Cardiac fibroblast (primary cell): ENCODE data around the gene STYXL1.
A peak's percentile ranks its signal among the peaks of the same experiment; 100 is the strongest.
"Not testable (repeated sequence)": the region's sequence is repeated elsewhere in the genome, so short reads cannot be mapped to it uniquely, and the experiment has no call there.

ENCODE experiments used
- DNase-seq, 2 donors: peaks; one replicate each; pipeline versions ENCODE4 v3.0.0 to v3.0.0-alpha.2; 2010; ENCODE audit warnings: low read depth in 2 of 2
- H3K4me3 ChIP-seq, 2 donors: replicated peaks in 1 of 2; 1 replicate in 1 of 2; 2 replicates in 1 of 2; pipeline ENCODE4 v1.5.1; 2011; ENCODE audit warnings: low read depth in 2 of 2, low read length in 2 of 2, mild to moderate bottlenecking in 2 of 2, moderate library complexity in 1 of 2
- CTCF ChIP-seq: IDR thresholded peaks from one replicate; pipeline ENCODE4 v1.5.1; 2011; ENCODE audit warnings: low read depth, mild to moderate bottlenecking, low read length, inconsistent platforms

Gene STYXL1

GRCh38 chr7:76047811-76048667 is at the start of gene STYXL1, which contains the start of gene MDH2:
TSS of gene STYXL1 (minus strand) at chr7:76048000. CDS start at chr7:76030523, 17,477 bp downstream.
TSS of gene MDH2 (plus strand) at chr7:76048106. CDS start at chr7:76048161, 55 bp downstream.
- TF ChIP-seq CTCF, result no peak
- H3K4me3 ChIP-seq, result peak within 1 kb of the TSS; percentile 95 to 98
- DNase-seq, result peak; percentile 97

GRCh38 chr7:76095908-76096307 is 48.1 kb upstream of the STYXL1 start:
- TF ChIP-seq CTCF, result no peak
- no peak overlapping the region for H3K4me3 ChIP-seq
- DNase-seq, result no peak

GRCh38 chr7:76094326-76094725 is 46.5 kb upstream of the STYXL1 start:
- not testable (repeated sequence) for DNase-seq, H3K4me3 ChIP-seq

- DNase-seq, result peak in 1 of 2 donors; percentile 27
- not testable (repeated sequence) for H3K4me3 ChIP-seq
Measured at GRCh38 chr7:76093531-76093930, 45.7 kb upstream of the STYXL1 start.

- DNase-seq, result no peak
- TF ChIP-seq CTCF, result no peak
Measured at GRCh38 chr7:76091506-76091905, 43.7 kb upstream of the STYXL1 start.

GRCh38 chr7:76089865-76090475 is 42.2 kb upstream of the STYXL1 start:
- DNase-seq, result peak in 1 of 2 donors; percentile 25
- H3K4me3 ChIP-seq, result no peak overlapping the region
- TF ChIP-seq CTCF, result no peak

More at GRCh38 chr7:76091506-76091905, 43.7 kb upstream of the STYXL1 start:
- H3K4me3 ChIP-seq, result no peak overlapping the region

GRCh38 chr7:76087362-76087791 is 39.6 kb upstream of the STYXL1 start:
- H3K4me3 ChIP-seq, result not testable (repeated sequence)
- peak; percentile 96 to 97 for DNase-seq

- DNase-seq, result peak in 1 of 2 donors; percentile 76
- no peak overlapping the region for H3K4me3 ChIP-seq
- TF ChIP-seq CTCF, result no peak
Measured at GRCh38 chr7:76086070-76086469, 38.3 kb upstream of the STYXL1 start.

- DNase-seq, H3K4me3 ChIP-seq: not testable (repeated sequence)
Measured at GRCh38 chr7:76084115-76084514, 36.3 kb upstream of the STYXL1 start.
